ENCODE data around the gene LAMP2. TPM values are rescaled to one million over a fixed set of nuclear protein-coding genes. Genes with fewer than 3 reads are reported as not detected.

The LAMP2 gene
- total RNA-seq, 1 donor from 2014 or later, result 146 TPM

GRCh38 chrX:120463241-120463640 lies 5.9 kb downstream of the LAMP2 start:
- no peak for TF ChIP-seq EZH2 (IDR thresholded peaks at IDR 0.05; ENCODE audit: insufficient read depth, low read length)
- no peak for TF ChIP-seq CTCF (IDR thresholded peaks at IDR 0.05; ENCODE audit: insufficient read depth, low read depth, low read length)
- Histone ChIP-seq H2AFZ (ENCODE audit: low read depth, low read length) (no peak overlapping the region), H3K27me3 (ENCODE audit: insufficient read depth, low read length) (no peaks in the 10 kb centered on the region), H3K36me3 (ENCODE audit: insufficient read depth, low read length) (no peaks in the 10 kb centered on the region), H3K9me3 (ENCODE audit: insufficient read depth, low read depth, low read length) (no peaks in the 10 kb centered on the region), H3K79me2 (ENCODE audit: insufficient read depth, low read length) (peaks cover 92% of the 10 kb centered on the region), H3K4me3 (ENCODE audit: insufficient read depth, low read depth, low read length) (no peak overlapping the region), H3K4me1 (ENCODE audit: insufficient read depth, low read length) (peaks cover 6% of the 10 kb centered on the region), H3K4me2 (ENCODE audit: low read length) (no peak overlapping the region), H4K20me1 (ENCODE audit: insufficient read depth, low read length) (peaks cover 35% of the 10 kb centered on the region), H3K9ac (ENCODE audit: low read length) (no peak overlapping the region), H3K27ac (ENCODE audit: low read depth, low read length) (no peak overlapping the region)
- H3K36me3 Mint-ChIP-seq (ENCODE audit: low read depth, unreplicated experiment), result no peaks in the 10 kb centered on the region
- DNase-seq (ENCODE audit: low read depth) (no peak), FAIRE-seq (no peak)
- H3K9me3 Mint-ChIP-seq (ENCODE audit: unreplicated experiment), result no peaks in the 10 kb centered on the region
- no peak overlapping the region for H3K27ac Mint-ChIP-seq (ENCODE audit: unreplicated experiment)
- H3K4me3 Mint-ChIP-seq (ENCODE audit: unreplicated experiment), result no peak overlapping the region
- H3K27me3 Mint-ChIP-seq (ENCODE audit: low read depth, unreplicated experiment), result no peaks in the 10 kb centered on the region
- H3K4me1 Mint-ChIP-seq (ENCODE audit: low read depth, unreplicated experiment), result peaks cover 3% of the 10 kb centered on the region

DNA sequence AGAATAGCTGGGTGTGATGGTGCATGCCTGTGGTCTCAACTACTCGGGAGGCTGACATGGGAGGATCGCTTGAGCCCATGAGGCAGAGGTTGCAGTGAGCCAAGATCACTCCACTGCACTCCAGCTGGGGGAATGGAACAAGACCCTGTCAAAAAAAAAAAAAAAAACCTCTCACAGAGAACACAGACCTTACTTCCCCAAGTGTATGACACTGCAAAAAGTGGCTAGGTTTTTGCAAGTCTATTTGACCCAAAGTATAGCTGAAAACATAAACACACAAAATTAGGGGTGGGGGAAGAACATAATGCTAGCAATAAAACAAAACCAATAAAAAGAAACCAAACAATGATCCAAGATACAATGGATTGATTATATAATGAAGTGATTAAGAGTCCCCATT lies 6.7 kb downstream of the LAMP2 start:
- Mint-ChIP-seq H3K9me3 (ENCODE audit: unreplicated experiment) (no peaks in the 10 kb centered on the region), H3K4me3 (ENCODE audit: unreplicated experiment) (no peak overlapping the region), H3K4me1 (ENCODE audit: low read depth, unreplicated experiment) (peaks cover 5% of the 10 kb centered on the region), H3K27me3 (ENCODE audit: low read depth, unreplicated experiment) (no peaks in the 10 kb centered on the region), H3K27ac (ENCODE audit: unreplicated experiment) (no peak overlapping the region), H3K36me3 (ENCODE audit: low read depth, unreplicated experiment) (no peaks in the 10 kb centered on the region)
- no peak for FAIRE-seq
- H3K79me2 ChIP-seq (ENCODE audit: insufficient read depth, low read length), result peaks cover 86% of the 10 kb centered on the region
- DNase-seq (ENCODE audit: low read depth), result no peak
- no peaks in the 10 kb centered on the region for H3K36me3 ChIP-seq (ENCODE audit: insufficient read depth, low read length)
- no peak overlapping the region for H3K9ac ChIP-seq (ENCODE audit: low read length)
- H3K9me3 ChIP-seq (ENCODE audit: insufficient read depth, low read depth, low read length), result no peaks in the 10 kb centered on the region
- peaks cover 12% of the 10 kb centered on the region for H3K4me1 ChIP-seq (ENCODE audit: insufficient read depth, low read length)
- H3K27ac ChIP-seq (ENCODE audit: low read depth, low read length), result no peak overlapping the region
- H3K27me3 ChIP-seq (ENCODE audit: insufficient read depth, low read length), result no peaks in the 10 kb centered on the region
- peaks cover 40% of the 10 kb centered on the region for H4K20me1 ChIP-seq (ENCODE audit: insufficient read depth, low read length)
- no peak for TF ChIP-seq EZH2 (IDR thresholded peaks at IDR 0.05; ENCODE audit: insufficient read depth, low read length)
- TF ChIP-seq CTCF (IDR thresholded peaks at IDR 0.05; ENCODE audit: insufficient read depth, low read depth, low read length), result no peak
- H3K4me3 ChIP-seq (ENCODE audit: insufficient read depth, low read depth, low read length), result no peak overlapping the region
- H3K4me2 ChIP-seq (ENCODE audit: low read length), result no peak overlapping the region
- H2AFZ ChIP-seq (ENCODE audit: low read depth, low read length), result no peak overlapping the region

GRCh38 chrX:120459309-120459708 lies 9.8 kb downstream of the LAMP2 start:
- H3K4me3 Mint-ChIP-seq (ENCODE audit: unreplicated experiment), result no peak overlapping the region
- H4K20me1 ChIP-seq (ENCODE audit: insufficient read depth, low read length), result peaks cover 30% of the 10 kb centered on the region
- H3K27ac Mint-ChIP-seq (ENCODE audit: unreplicated experiment), result no peak overlapping the region

More at GRCh38 chrX:120459309-120459708, 9.8 kb downstream of the LAMP2 start:
- Histone ChIP-seq H2AFZ (ENCODE audit: low read depth, low read length) (no peak overlapping the region), H3K27me3 (ENCODE audit: insufficient read depth, low read length) (no peaks in the 10 kb centered on the region), H3K9me3 (ENCODE audit: insufficient read depth, low read depth, low read length) (no peaks in the 10 kb centered on the region), H3K36me3 (ENCODE audit: insufficient read depth, low read length) (no peaks in the 10 kb centered on the region), H3K27ac (ENCODE audit: low read depth, low read length) (no peak overlapping the region), H3K4me1 (ENCODE audit: insufficient read depth, low read length) (peaks cover 14% of the 10 kb centered on the region), H3K79me2 (ENCODE audit: insufficient read depth, low read length) (peaks cover 61% of the 10 kb centered on the region), H3K4me2 (ENCODE audit: low read length) (no peak overlapping the region), H3K9ac (ENCODE audit: low read length) (no peak overlapping the region), H3K4me3 (ENCODE audit: insufficient read depth, low read depth, low read length) (no peak overlapping the region)
- no peak for FAIRE-seq
- no peaks in the 10 kb centered on the region for H3K36me3 Mint-ChIP-seq (ENCODE audit: low read depth, unreplicated experiment)
- H3K9me3 Mint-ChIP-seq (ENCODE audit: unreplicated experiment), result no peaks in the 10 kb centered on the region
- H3K27me3 Mint-ChIP-seq (ENCODE audit: low read depth, unreplicated experiment), result no peaks in the 10 kb centered on the region
- H3K4me1 Mint-ChIP-seq (ENCODE audit: low read depth, unreplicated experiment), result peaks cover 11% of the 10 kb centered on the region
- TF ChIP-seq EZH2 (IDR thresholded peaks at IDR 0.05; ENCODE audit: insufficient read depth, low read length), result no peak
- no peak for DNase-seq (ENCODE audit: low read depth)
